Hematopoietic multipotent progenitor cell treated with erythropoietin and hydrocortisone succinate and interleukin-3 and kit ligand, for 4 days (in vitro differentiated cells): ENCODE measurements around the gene FGF12.

Experiments used
- DNase-seq: peaks from one replicate; pipeline ENCODE4 v3.0.0-alpha.2; 2015

FGF12 gene

GRCh38 chr3:192408647-192409200 lies 318.6 kb downstream of the FGF12 start:
- DNase-seq: peak; percentile 14

DNA sequence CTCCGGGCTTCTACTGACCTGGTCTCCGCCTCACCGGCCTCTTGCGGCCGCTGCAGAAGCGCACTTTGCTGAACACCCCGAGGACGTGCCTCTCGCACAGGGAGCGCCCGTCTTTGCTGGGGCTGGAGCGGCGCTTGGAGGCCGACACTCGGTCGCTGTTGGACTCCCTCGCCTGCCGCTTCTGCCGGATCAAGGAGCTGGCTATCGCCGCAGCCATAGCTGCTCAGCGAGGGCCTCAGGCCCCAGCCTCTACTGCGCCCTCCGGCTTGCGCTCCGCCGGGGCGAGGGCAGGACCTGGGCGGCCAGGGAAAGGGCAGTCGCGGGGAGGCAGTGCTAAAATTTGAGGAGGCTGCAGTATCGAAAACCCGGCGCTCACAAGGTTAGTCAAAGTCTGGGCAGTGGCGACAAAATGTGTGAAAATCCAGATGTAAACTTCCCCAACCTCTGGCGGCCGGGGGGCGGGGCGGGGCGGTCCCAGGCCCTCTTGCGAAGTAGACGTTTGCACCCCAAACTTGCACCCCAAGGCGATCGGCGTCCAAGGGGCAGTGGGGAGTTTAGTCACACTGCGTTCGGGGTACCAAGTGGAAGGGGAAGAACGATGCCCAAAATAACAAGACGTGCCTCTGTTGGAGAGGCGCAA lies 319.2 kb downstream of the FGF12 start:
- peak; percentile 32 for DNase-seq

DNA sequence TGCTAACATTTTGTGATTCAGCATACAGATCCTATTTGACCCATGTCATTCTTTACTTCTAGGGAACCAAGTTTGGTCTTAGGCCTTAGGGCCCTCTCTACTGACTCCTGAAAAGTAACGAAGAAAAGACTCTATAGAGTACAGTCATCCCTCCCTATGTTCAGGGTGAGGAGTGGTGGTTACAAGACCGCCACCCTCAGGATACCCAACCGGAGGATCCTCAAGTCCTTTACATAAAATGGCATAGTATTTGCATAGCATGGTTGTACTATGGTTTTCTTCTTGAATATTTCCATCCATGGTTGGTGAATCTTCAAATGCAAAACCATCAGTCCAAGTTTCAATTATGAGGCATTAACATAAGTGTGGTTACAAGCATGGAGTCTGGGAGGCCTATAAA lies 327.6 kb downstream of the FGF12 start:
- DNase-seq: no peak

GRCh38 chr3:192397012-192397411 lies 330.3 kb downstream of the FGF12 start:
- no peak for DNase-seq

DNA sequence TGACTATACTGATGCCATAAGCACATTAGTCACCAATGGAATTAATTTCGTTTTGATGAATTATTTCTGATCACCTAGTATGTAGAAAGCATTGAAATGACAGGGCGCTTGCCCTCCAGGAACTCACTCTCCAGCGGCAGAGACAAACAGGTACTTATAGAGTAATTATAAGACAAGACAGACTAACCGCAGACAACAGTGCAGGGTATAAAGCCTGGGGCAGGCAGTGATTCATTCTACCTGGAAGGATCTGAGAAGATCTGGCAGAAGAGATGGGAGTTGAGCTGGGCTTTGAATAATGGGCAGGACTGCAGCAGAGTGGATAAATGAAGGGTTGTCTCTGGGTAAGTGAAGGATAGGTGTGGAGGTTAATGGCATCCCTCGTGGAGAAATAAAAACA lies 331.8 kb downstream of the FGF12 start:
- DNase-seq: no peak

- DNase-seq: no peak
Measured at GRCh38 chr3:192392986-192393385, 334.4 kb downstream of the FGF12 start.

DNA sequence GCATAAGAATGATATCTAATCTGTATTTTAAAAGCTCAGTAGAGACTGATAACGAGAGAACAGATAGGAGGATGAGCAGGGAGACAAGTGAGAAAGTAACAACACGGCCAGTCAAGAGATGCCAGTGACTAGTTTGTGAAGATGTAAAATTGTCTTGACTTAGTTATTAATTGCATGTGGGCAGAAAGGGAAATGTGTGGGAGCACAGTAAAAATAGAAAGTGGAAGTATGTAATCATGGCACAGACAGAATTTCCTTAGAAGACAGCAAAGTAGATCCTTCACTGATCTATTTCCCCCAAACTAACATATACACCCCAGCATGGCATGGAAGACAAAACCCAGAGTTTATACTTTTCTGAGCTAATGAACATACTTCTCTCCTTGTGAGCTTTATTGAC lies 344.5 kb downstream of the FGF12 start:
- DNase-seq: peak; percentile 35

DNA sequence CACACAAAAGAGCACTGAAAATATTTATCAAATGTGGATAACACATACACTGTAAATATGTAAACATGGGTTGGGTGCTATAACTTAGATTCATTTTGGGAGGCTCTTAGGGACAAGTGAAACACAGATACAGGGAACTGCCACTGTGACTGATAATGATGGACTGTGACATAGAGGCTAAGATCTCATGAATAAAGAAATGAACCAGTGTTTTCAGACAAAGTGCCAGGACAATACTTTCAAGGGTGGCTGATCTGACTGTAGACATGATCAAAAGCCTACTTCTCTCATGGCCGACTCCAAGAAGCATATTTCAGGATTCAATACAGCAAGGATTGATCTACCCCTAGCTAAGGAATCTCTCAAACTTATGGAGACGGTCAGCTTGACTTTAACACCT lies 353.8 kb downstream of the FGF12 start:
- no peak for DNase-seq

- DNase-seq: no peak
Measured at GRCh38 chr3:192373032-192373431, 354.3 kb downstream of the FGF12 start.

GRCh38 chr3:192372616-192373015 lies 354.7 kb downstream of the FGF12 start:
- no peak for DNase-seq

GRCh38 chr3:192371870-192372400 lies 355.4 kb downstream of the FGF12 start:
- no peak for DNase-seq

DNA sequence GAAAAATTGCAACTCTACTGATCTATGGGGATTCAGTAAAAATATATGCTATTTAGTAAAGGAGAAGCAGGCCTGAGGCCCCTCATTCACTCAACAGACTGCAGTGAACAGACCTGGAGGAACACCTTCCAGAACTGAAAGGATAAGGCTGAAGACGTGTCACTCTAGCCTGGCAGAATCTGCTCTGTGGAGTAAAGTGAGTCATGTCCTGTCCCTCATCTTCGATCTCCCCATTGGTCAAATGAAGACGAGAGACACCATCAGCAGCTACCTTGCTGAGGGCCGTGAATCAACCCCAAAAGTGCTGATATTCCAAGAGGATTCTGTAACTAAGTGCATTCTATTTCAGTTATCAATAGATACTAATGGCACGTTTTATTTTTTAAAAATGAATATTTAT lies 359.7 kb downstream of the FGF12 start:
- DNase-seq: no peak

DNA sequence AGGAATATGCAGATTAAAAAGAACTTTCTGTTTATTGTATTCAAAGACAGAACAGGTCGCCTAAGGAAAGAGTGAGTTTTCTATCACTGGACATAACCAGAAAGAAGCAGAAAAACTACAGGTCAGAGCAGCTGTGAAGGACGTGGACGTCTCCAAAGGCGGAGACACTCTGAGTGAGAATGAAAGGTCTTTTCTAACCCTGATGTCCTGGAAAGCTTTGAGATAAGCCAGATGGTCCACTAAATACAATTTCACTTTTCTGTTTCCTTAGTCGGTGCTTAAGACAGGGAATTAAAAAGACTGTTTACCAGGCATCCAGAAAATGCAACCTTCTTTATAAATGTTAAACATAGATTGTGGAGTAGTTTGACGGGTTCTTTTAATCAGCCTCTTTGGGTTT lies 360.4 kb downstream of the FGF12 start:
- no peak for DNase-seq

DNA sequence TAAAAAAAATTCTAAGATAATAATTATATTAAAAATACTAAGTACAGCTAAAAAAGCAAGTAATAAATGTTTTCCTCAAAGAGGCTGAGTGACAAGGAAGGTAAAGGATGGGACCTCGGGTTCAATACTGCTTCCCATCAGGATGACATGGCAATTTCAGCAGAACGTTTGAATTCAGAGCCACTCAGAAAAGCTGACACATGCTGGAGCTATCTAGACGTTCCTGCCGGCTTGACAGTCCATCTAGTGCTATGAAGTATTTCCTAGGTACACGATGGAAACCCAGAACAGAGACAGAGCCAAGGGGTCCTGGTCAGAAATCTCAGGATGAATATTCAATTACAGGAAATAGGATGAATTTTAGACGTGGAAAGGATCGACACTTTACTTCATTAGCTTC lies 361.8 kb downstream of the FGF12 start:
- no peak for DNase-seq

DNA sequence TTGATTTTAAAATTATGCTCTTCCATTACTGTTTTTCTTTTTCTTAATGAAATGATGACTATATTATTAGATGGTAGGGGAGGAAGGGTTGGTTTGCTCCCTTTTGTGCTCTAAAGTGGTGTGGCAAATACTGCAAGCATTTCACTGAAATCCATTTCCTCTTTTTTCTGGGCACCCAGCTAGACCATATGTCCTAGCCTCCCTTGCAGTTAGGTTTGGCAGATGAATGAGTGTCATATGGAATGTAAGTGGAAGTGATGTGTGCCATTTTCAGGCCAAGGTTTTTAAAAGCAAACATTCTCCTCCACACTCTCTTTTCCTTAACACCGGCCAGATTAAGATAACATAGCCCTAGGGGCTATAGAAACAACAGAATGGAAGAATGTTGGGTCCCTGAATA lies 363.0 kb downstream of the FGF12 start:
- peak; percentile 5 for DNase-seq

- no peak for DNase-seq
Measured at GRCh38 chr3:192354687-192355086, 372.7 kb downstream of the FGF12 start.

DNA sequence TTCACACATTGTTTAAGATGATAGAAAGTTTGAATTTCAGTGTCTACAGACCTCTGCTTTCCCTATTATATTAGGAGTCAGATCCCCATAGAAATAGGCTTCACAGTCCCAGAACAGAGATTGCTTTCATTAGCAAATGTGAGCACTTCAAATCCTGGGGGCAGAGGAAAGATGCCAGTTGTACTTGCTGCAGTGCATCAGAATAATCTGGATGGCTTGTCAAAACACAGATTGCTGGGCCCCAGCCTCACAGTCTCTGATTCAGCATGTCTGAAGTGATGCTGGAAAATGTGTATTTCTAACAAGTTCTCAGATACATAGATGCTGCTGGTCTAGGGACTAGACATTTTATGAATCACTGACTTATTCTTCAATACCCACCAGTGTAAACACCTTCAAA lies 375.2 kb downstream of the FGF12 start:
- no peak for DNase-seq

GRCh38 chr3:192351441-192351840 lies 375.9 kb downstream of the FGF12 start:
- DNase-seq: no peak

GRCh38 chr3:192340031-192340430 lies 387.3 kb downstream of the FGF12 start:
- no peak for DNase-seq

DNA sequence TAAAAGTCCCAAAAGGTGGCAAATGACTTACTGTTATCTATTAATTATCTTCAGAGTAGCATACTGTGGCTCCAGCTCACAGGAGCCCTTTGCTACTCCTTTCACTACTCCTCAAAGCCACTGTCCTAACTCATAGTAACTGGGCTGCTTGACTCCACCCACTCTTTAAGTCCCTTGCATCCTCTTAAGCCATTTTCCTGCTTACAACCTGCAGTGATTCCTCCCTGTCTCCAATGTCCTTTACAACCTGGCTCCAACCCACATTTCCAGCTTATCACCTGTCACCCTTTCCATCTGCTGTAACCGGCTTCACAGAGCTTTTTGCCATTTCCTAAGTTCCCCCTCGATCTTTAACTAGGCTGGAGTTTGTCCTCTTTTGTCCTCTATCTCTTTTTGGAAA lies 388.1 kb downstream of the FGF12 start:
- no peak for DNase-seq

DNA sequence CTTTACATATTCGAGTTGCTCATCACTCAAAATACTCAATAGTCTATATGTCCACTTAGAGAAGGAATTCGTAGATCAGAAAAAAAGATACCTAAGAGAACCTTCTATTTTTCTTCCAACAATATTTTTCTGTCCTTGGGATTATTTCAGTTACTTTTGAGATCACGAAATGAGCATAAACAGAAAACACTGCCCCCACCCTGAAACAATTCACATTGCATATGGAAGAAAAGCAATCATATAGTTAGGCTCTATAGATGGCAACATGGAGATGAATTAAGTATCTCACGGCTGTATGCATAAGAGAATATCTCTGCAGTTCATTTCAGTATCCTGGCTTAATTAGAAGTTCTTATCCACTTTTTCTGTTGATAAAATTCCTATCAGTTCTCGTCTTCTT lies 391.1 kb downstream of the FGF12 start:
- no peak for DNase-seq

DNA sequence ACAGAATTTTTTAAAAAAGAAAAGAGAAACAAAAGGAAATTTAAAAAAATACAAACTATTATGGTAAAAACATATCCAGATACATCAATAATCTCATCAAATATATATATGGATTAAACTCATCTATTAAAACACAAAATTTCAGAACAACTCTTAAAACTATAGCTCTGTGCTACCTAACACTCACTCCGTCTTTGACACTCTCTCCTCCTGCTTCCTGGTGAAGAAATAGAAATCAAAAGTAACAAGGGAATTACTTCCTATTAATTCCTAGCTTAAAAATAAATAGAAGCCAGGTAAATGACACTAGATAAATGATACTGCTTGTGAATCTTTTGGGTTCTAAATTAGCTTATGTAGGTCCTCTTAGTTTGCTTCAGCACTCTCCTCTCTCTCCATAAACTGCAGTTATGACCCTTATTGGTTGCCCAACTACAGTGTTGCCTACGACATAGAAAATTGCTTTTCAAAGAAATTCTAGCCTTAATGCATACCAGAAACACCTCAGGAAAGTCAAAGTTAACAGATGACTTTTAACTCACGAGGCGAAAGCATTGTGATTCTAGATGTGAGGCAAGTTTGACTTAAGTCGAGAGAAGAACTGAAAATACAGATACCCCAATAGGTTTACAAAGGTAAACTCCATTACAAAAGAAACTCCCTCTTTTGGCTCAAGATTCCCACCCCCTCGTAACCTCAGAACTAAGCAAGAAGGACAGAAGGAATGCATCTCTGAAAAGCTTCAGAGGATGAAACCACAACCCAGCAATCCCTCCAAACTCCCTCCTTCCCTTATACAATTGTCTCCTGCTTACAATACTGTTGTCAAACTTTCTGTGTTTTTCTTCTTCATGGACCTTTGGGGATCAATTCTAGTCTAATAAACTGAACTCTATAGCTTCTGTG lies 394.7 kb downstream of the FGF12 start:
- DNase-seq: no peak

DNA sequence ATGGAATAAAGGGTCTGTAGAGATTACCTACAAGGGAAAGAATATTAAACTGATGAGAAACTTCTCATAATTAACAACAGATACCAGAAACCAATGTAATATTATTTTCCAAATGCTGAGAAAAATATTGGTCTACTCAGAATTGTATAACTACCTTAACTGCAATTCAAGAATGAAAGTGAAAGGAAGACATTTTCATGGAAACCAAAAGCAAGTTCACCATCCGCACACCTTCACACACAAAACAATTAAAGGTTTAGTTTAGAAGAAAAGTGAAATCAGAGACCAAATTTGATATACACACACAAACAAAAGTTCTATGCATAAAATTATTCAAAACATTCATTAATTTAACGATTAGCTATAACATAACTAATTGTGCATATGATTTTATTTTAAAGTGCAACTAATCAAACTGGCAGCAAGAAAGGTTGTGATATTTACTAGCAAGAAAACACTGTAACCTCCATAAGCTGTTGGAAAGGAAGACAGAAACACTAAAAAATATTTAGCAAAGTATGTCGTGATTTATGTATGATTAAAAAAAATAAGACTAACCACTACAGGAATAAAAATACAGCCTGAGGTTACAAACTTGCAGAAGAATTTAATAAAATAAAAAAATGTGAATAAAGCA lies 395.5 kb downstream of the FGF12 start:
- DNase-seq: no peak
